Liver (tissue), 9 donors: Measurements from ENCODE around the gene KRT85. TPM values are rescaled to one million over a fixed set of nuclear protein-coding genes. Genes with fewer than 3 reads are reported as not detected.

Experiments
- DNase-seq: peaks from one replicate; pipeline ENCODE4 v3.0.0-alpha.2; 2017; ENCODE audit warnings: low spot score
- H3K27ac ChIP-seq, 2 donors: one replicate each; pipeline ENCODE4 v1.7.0; 2013; ENCODE audit warnings: inconsistent platforms in 2 of 2, low read length in 2 of 2, control low read depth in 1 of 2, low read depth in 1 of 2, mild to moderate bottlenecking in 1 of 2
- H3K27me3 ChIP-seq, 4 donors: one replicate each; pipeline versions ENCODE4 v1.6.1 to v1.7.0; 2013; ENCODE audit warnings: low read length in 3 of 4, inconsistent platforms in 1 of 4, mild to moderate bottlenecking in 1 of 4, moderate library complexity in 1 of 4; ENCODE audit not compliant: control insufficient read depth in 4 of 4, insufficient read depth in 4 of 4
- H3K36me3 ChIP-seq, 4 donors: one replicate each; pipeline versions ENCODE4 v1.6.1 to v1.7.0; 2013; ENCODE audit warnings: low read length in 3 of 4, mild to moderate bottlenecking in 3 of 4, low read depth in 1 of 4, moderate library complexity in 1 of 4; ENCODE audit not compliant: control insufficient read depth in 4 of 4, insufficient read depth in 3 of 4
- H3K4me1 ChIP-seq, 4 donors: one replicate each; pipeline versions ENCODE4 v1.6.1 to v1.7.0; 2013; ENCODE audit warnings: low read length in 3 of 4, mild to moderate bottlenecking in 3 of 4, moderate library complexity in 1 of 4; ENCODE audit not compliant: control insufficient read depth in 4 of 4, insufficient read depth in 4 of 4
- H3K4me3 ChIP-seq, 3 donors: one replicate each; pipeline versions ENCODE4 v1.6.1 to v1.7.0; 2013; ENCODE audit warnings: low read length in 3 of 3, control low read depth in 1 of 3, low read depth in 1 of 3, mild to moderate bottlenecking in 1 of 3
- H3K9ac ChIP-seq, 2 donors: one replicate each; pipeline ENCODE4 v1.7.0; 2013; ENCODE audit warnings: low read length in 2 of 2, mild to moderate bottlenecking in 2 of 2, moderate library complexity in 2 of 2, control low read depth in 1 of 2, low read depth in 1 of 2
- H3K9me3 ChIP-seq, 4 donors: one replicate each; pipeline versions ENCODE4 v1.6.1 to v1.7.0; 2013; ENCODE audit warnings: low read length in 3 of 4; ENCODE audit not compliant: control insufficient read depth in 4 of 4
- EGR1 ChIP-seq, 2 donors: IDR thresholded peaks; 2 replicates each; pipeline ENCODE4 v1.6.1; 2016 to 2018; ENCODE audit warnings: antibody characterized with exemption in 2 of 2, low read depth in 2 of 2
- FOXA1 ChIP-seq: IDR thresholded peaks from 2 replicates; pipeline ENCODE4 v1.6.1; 2016; ENCODE audit warnings: antibody characterized with exemption
- FOXA2 ChIP-seq: IDR thresholded peaks from 2 replicates; pipeline ENCODE4 v1.6.1; 2016; ENCODE audit warnings: antibody characterized with exemption
- GABPA ChIP-seq, 2 donors: IDR thresholded peaks in 1 of 2; conservative IDR thresholded peaks in 1 of 2; 2 replicates each; pipeline ENCODE4 v1.6.1; 2016; ENCODE audit warnings: antibody characterized with exemption in 2 of 2, mild to moderate bottlenecking in 1 of 2, moderate library complexity in 1 of 2
- HNF4A ChIP-seq, 2 donors: conservative IDR thresholded peaks; 2 replicates each; pipeline ENCODE4 v1.6.1; 2016; ENCODE audit warnings: antibody characterized with exemption in 2 of 2, mild to moderate bottlenecking in 2 of 2
- HNF4G ChIP-seq: IDR thresholded peaks from 2 replicates; pipeline ENCODE4 v1.6.1; 2016; ENCODE audit warnings: antibody characterized with exemption
- JUND ChIP-seq, 2 donors: IDR thresholded peaks; 2 replicates each; pipeline ENCODE4 v1.6.1; 2016; ENCODE audit warnings: antibody characterized with exemption in 2 of 2
- NR2F2 ChIP-seq: IDR thresholded peaks from 2 replicates; pipeline ENCODE4 v1.6.1; 2016; ENCODE audit warnings: antibody characterized with exemption
- RAD21 ChIP-seq, 2 donors: IDR thresholded peaks; 2 replicates each; pipeline ENCODE4 v1.6.1; 2016; ENCODE audit warnings: antibody characterized with exemption in 2 of 2, mild to moderate bottlenecking in 2 of 2
- RXRA ChIP-seq, 2 donors: IDR thresholded peaks; 2 replicates each; pipeline ENCODE4 v1.6.1; 2017 to 2018; ENCODE audit warnings: antibody characterized with exemption in 2 of 2, mild to moderate bottlenecking in 1 of 2
- SP1 ChIP-seq: IDR thresholded peaks from 2 replicates; pipeline ENCODE4 v1.6.1; 2018; ENCODE audit warnings: antibody characterized with exemption, mild to moderate bottlenecking
- TAF1 ChIP-seq: conservative IDR thresholded peaks from 2 replicates; pipeline ENCODE4 v1.6.1; 2016; ENCODE audit warnings: antibody characterized with exemption, mild to moderate bottlenecking
- YY1 ChIP-seq: IDR thresholded peaks from 2 replicates; pipeline ENCODE4 v1.6.1; 2016; ENCODE audit warnings: antibody characterized with exemption, mild to moderate bottlenecking
- ZBTB33 ChIP-seq: IDR thresholded peaks from 2 replicates; pipeline ENCODE4 v1.6.1; 2016; ENCODE audit warnings: antibody characterized with exemption
- WGBS: extraction: QIAGEN DNeasy Blood & Tissue Kit; methylation state at CpG from one replicate; pipeline ENCODE4 v1.1.7; 2013; 5-methylcytosine and 5-hydroxymethylcytosine counted together
- polyA plus RNA-seq, 2 donors: library from polyadenylated mRNA; stranded (reverse) in 1 of 2; unstranded in 1 of 2; fragments of 200-250 nt in 1 of 2; fragments of >200 nt in 1 of 2; fragmentation: Nextera tagmentation in 1 of 2; extraction: Ambion mirVana in 1 of 2; gene quantifications; one replicate each; pipeline versions ENCODE4 v1.2.1 to v1.2.3, GENCODE V29; 2013 to 2015
- total RNA-seq, 2 donors: library from RNA; depleted of rRNA; stranded (reverse); fragments of >200 nt; gene quantifications; one replicate each; pipeline ENCODE4 v1.2.3, GENCODE V29; 2014
- TF ChIP-seq, protein P1 (sequence below): IDR thresholded peaks from 2 replicates; pipeline ENCODE4 v1.6.1; 2016; ENCODE audit warnings: antibody characterized with exemption
- TF ChIP-seq, protein P2 (sequence below): IDR thresholded peaks from 2 replicates; pipeline ENCODE4 v1.6.1; 2016; ENCODE audit warnings: antibody characterized with exemption
- TF ChIP-seq, protein P3 (sequence below): IDR thresholded peaks from 2 replicates; pipeline ENCODE4 v1.6.1; 2016; ENCODE audit warnings: antibody characterized with exemption, mild to moderate bottlenecking
- TF ChIP-seq, protein P4 (sequence below): fragments of 150-350 bp; IDR thresholded peaks from 2 replicates; pipeline ENCODE4 v1.5.1; 2017; ENCODE audit warnings: improper control_type of control experiment, low read depth, low read length; ENCODE audit not compliant: missing input control
- donor health status: healthy.
- donor health status: healthy.
- donor health status: healthy.
- donor health status: healthy.
- donor health status: healthy.

KRT85 gene
- total and polyA plus RNA-seq, 4 donors = not detected

GRCh38 chr12:52403561-52403960 is 36.3 kb upstream of the KRT85 start (continued):
- no peak for TF ChIP-seq ZBTB33
- no peak for TF ChIP-seq NR2F2
- TF ChIP-seq, protein P1, sequence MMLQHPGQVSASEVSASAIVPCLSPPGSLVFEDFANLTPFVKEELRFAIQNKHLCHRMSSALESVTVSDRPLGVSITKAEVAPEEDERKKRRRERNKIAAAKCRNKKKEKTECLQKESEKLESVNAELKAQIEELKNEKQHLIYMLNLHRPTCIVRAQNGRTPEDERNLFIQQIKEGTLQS = no peak

DNA sequence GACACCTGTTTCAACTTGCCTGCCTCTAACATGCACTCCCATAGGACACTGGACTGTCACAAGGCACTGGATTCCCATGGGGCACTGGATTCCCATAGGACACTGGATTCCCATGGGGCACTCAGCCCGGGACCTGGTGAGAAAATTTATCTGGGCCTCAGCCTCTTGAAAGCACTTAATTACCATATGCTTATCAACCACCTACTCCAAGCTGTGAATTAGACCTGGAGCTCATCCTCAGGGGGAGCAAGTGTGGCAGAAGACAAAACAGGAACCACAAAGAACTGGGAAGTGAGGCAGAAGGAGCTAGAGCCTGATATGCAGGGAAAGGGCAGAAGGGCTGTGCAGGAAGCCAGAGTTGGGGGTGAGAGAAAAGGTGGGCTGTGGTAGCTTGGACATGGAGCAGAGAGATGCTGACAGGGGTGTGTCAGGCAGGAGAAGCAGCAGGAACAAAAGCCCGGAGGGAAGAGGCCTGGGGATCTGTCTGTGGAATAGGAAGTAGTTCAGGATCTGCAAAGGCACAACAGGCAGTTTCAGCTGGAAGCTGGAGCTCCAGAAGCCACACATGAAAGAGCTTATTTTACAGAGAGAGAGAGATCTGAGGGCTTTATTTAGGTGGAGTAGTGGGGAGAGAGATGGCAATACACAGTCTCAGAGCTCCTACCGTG is 35.7 kb upstream of the KRT85 start:
- WGBS = 84% methylated on average over 3 of the region's 3 CpGs

More for the DNA sequence above, 35.7 kb upstream of the KRT85 start:
- no peak for DNase-seq
- no peaks in the 10 kb centered on the region for H3K36me3 ChIP-seq
- no peak overlapping the region for H3K27ac ChIP-seq
- H3K9me3 ChIP-seq = no peaks in the 10 kb centered on the region
- H3K4me1 ChIP-seq = no peaks in the 10 kb centered on the region
- H3K27me3 ChIP-seq = no peaks in the 10 kb centered on the region
- TF ChIP-seq SP1 = no peak
- no peak for TF ChIP-seq TAF1
- TF ChIP-seq, protein P1 = no peak
- TF ChIP-seq, protein P2, sequence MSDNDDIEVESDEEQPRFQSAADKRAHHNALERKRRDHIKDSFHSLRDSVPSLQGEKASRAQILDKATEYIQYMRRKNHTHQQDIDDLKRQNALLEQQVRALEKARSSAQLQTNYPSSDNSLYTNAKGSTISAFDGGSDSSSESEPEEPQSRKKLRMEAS = no peak
- no peak for TF ChIP-seq FOXA2
- no peak for TF ChIP-seq NR2F2
- TF ChIP-seq, protein P3, sequence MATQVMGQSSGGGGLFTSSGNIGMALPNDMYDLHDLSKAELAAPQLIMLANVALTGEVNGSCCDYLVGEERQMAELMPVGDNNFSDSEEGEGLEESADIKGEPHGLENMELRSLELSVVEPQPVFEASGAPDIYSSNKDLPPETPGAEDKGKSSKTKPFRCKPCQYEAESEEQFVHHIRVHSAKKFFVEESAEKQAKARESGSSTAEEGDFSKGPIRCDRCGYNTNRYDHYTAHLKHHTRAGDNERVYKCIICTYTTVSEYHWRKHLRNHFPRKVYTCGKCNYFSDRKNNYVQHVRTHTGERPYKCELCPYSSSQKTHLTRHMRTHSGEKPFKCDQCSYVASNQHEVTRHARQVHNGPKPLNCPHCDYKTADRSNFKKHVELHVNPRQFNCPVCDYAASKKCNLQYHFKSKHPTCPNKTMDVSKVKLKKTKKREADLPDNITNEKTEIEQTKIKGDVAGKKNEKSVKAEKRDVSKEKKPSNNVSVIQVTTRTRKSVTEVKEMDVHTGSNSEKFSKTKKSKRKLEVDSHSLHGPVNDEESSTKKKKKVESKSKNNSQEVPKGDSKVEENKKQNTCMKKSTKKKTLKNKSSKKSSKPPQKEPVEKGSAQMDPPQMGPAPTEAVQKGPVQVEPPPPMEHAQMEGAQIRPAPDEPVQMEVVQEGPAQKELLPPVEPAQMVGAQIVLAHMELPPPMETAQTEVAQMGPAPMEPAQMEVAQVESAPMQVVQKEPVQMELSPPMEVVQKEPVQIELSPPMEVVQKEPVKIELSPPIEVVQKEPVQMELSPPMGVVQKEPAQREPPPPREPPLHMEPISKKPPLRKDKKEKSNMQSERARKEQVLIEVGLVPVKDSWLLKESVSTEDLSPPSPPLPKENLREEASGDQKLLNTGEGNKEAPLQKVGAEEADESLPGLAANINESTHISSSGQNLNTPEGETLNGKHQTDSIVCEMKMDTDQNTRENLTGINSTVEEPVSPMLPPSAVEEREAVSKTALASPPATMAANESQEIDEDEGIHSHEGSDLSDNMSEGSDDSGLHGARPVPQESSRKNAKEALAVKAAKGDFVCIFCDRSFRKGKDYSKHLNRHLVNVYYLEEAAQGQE = no peak
- TF ChIP-seq, protein P4, sequence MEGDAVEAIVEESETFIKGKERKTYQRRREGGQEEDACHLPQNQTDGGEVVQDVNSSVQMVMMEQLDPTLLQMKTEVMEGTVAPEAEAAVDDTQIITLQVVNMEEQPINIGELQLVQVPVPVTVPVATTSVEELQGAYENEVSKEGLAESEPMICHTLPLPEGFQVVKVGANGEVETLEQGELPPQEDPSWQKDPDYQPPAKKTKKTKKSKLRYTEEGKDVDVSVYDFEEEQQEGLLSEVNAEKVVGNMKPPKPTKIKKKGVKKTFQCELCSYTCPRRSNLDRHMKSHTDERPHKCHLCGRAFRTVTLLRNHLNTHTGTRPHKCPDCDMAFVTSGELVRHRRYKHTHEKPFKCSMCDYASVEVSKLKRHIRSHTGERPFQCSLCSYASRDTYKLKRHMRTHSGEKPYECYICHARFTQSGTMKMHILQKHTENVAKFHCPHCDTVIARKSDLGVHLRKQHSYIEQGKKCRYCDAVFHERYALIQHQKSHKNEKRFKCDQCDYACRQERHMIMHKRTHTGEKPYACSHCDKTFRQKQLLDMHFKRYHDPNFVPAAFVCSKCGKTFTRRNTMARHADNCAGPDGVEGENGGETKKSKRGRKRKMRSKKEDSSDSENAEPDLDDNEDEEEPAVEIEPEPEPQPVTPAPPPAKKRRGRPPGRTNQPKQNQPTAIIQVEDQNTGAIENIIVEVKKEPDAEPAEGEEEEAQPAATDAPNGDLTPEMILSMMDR = no peak
- no peak for TF ChIP-seq HNF4A (conservative IDR thresholded peaks at IDR 0.05)
- no peak for TF ChIP-seq ZBTB33
- no peak for TF ChIP-seq YY1
- TF ChIP-seq EGR1 (IDR thresholded peaks at IDR 0.05; ENCODE audit: low read depth in 2 of 2) = no peak
- TF ChIP-seq GABPA (IDR thresholded peaks at IDR 0.05 in 1 of 2, conservative IDR thresholded peaks at IDR 0.05 in 1 of 2) = no peak
- no peak for TF ChIP-seq RXRA (IDR thresholded peaks at IDR 0.05)
- no peak for TF ChIP-seq JUND (IDR thresholded peaks at IDR 0.05)
- no peak for TF ChIP-seq HNF4G
- no peak for TF ChIP-seq FOXA1
- no peak for TF ChIP-seq RAD21 (IDR thresholded peaks at IDR 0.05)
- no peak overlapping the region for H3K4me3 ChIP-seq
- no peak overlapping the region for H3K9ac ChIP-seq
